HG03103 (cell line): Measurements from ENCODE around the gene GALNT10.
A peak's percentile ranks its signal among the peaks of the same experiment; 100 is the strongest.

ENCODE experiments used
- ATAC-seq: cut with Tn5 transposase; IDR thresholded peaks from one replicate; pipeline ENCODE4 v1.9.1; 2021; ENCODE audit warnings: low read depth; ENCODE audit not compliant: unreplicated experiment

The GALNT10 gene

GRCh38 chr5:154284433-154284832 lies 93.9 kb downstream of the GALNT10 start:
- ATAC-seq = peak; percentile 94

DNA sequence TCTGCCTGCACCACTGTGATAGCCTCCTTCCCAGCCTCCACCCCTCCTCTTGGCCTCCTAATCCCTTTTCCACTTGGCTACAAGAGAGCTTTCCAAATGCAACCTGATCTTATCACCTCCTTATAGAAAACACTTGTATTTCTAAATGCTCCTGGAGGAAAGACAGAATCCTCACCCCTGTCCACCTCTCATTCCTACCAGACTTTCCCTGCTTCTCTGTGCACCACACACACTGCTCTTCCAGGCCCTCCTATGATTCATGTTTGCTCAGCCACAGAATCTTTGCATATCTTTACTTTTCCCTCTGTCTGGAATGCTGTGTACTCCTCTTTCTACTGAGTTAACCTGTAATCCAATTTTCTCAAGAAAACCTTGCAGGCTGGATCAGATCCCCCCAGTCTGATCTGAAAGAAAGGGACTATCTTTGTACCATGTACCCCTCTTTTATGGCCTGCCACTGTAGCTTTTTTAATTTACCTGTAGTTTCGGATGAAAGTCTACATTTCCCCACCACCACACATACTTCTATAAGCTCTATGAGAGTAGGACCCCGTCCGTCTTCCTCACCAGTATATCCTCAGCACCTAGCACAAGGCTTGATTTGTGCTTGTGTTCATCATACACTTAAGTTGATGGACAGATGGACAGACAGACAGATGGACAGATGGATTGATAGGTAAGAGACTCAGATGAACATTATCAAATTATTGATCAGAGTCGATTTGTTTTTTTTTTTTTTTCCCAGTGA lies 95.3 kb downstream of the GALNT10 start:
- no peak for ATAC-seq

GRCh38 chr5:154286557-154286956 lies 96.0 kb downstream of the GALNT10 start:
- no peak for ATAC-seq

GRCh38 chr5:154287136-154287535 lies 96.6 kb downstream of the GALNT10 start:
- no peak for ATAC-seq

DNA sequence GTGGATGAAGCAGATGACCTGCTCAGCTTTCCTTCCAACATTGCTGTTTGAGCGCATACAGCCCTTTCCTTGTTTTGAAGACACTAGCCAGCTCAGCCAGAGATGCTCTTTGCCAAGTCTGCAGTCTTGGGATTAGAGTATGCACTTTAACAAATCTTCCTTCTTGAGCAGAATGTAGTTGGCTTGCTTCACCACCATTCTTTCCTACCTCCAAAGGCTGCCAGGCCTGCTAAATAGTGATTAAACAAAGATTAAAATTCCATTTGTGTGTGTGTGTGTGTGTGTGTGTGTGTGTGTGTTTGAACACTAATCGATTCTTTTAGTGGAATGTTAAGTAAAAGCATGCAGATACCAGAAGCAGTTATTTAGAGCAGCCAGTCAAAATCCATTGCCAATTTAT lies 97.6 kb downstream of the GALNT10 start:
- no peak for ATAC-seq

- no peak for ATAC-seq
Measured at GRCh38 chr5:154291917-154292316, 101.4 kb downstream of the GALNT10 start.

DNA sequence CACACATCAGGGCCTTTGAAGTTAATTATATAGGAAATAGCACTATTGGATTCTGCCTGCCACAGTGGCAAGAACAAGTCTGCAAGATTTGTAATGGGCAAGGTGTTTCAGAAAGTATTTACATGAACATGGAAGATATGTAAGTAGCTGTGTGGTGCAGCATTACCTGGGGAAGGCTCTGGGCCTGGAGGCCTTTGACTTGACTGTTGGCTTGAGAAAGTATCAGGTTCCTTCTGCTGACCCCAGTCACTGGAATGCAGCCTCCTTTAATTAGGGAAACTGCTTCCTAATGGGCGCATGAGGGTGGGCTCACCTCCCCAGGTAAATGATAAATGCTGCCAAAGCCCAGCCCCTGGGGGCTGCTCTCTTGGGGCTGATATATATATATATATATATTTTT lies 102.7 kb downstream of the GALNT10 start:
- ATAC-seq = no peak

GRCh38 chr5:154295551-154295950 lies 105.0 kb downstream of the GALNT10 start:
- ATAC-seq = no peak

DNA sequence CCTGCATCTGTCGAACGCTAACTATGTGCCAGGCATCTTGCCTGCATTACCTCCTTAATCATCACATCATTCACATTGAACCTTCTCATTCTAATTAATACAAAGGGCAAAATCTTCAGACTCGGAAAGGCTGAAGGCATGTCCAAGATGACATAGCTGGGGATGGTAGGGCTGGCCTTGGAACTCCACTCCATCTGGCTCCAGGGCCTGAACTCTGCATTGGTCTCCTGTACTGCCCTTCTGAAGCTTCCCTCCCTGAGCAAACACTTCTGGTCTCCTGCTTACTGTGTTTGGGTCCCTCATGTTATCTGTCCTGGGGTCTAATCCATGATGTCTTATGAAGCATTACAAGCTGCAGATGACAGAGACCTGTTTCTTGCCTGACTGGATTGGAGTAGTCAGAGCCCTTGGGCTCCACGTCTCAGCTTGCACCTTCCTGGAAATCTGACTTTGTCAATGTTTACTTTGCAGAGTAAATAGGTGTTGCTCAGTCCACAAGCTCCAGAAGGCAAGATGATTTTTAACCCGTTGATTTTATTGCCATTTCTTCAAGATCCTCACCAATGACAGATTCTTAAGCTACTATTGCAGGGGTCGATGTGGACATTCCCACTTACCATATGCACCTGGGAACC lies 106.1 kb downstream of the GALNT10 start:
- ATAC-seq = no peak

- no peak for ATAC-seq
Measured at GRCh38 chr5:154298065-154298464, 107.5 kb downstream of the GALNT10 start.

DNA sequence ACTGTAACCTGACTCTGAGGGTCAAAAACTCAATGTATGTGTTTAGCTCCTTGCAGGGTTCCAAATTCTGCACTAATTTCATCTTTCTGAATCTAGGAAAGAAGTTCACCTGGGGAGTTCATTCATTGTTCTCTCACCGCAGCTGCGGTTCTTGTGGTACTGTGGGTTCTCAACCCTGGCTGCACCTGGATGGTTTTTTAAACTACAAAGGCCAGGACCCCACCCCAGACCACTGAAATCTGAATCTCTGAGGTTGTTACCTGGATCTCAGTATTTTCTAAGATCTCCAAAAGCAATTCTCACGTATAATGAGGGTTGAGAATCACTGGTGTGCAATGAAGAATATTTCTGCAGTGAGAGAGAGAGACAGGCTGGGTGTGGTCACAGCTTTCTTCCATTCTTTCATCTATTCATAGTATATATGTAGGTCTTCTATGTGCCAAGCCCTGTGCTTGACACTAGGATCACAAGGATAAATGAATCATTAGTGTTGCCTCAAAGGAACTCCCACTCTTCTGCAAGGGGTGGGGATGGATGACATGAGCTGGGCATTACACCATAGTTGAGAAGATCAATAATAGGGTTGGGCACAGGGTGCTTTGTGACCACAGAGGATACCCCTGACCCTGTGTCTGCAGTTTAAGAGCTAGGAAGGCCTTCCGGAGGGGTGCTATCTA lies 109.8 kb downstream of the GALNT10 start:
- ATAC-seq = no peak

DNA sequence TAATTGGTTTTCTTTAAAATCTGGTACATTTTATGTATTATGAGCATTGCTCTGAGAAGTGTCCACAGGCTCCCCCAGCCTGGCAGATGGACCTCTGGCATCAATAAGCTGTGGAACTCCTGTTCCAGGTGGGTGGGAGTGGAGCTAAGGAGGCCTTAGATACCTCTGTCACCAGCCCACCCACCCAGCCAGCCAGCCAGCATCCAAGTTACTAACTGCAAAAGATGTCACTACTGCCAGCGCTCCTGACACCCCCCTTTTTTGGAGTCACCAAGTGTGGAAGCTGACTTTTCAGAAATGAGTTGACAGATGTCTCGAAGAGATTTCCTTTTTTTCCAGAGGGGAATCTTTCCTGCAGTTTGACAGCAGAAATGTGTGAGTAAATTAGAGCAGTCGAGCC lies 111.2 kb downstream of the GALNT10 start:
- ATAC-seq = no peak

- ATAC-seq = no peak
Measured at GRCh38 chr5:154302161-154302560, 111.6 kb downstream of the GALNT10 start.

DNA sequence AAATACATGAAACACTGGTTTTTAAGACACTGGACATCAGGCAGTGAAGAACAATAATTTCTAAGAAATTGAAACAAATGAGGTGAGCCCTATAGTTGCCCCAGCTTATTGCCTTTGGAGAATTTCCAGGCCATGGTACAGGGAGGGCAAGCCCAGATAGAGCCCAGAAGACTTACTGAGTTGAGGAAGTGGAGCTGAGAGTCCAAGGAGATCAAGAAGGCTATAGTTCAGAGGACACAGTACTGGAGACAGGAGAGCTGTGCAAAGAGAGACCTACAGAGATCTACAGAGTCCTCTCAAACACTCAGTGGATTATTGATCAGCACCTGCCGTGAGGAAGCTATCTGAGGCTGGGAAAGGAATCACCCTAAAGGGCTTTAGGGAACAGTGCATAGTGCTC lies 112.6 kb downstream of the GALNT10 start:
- no peak for ATAC-seq

DNA sequence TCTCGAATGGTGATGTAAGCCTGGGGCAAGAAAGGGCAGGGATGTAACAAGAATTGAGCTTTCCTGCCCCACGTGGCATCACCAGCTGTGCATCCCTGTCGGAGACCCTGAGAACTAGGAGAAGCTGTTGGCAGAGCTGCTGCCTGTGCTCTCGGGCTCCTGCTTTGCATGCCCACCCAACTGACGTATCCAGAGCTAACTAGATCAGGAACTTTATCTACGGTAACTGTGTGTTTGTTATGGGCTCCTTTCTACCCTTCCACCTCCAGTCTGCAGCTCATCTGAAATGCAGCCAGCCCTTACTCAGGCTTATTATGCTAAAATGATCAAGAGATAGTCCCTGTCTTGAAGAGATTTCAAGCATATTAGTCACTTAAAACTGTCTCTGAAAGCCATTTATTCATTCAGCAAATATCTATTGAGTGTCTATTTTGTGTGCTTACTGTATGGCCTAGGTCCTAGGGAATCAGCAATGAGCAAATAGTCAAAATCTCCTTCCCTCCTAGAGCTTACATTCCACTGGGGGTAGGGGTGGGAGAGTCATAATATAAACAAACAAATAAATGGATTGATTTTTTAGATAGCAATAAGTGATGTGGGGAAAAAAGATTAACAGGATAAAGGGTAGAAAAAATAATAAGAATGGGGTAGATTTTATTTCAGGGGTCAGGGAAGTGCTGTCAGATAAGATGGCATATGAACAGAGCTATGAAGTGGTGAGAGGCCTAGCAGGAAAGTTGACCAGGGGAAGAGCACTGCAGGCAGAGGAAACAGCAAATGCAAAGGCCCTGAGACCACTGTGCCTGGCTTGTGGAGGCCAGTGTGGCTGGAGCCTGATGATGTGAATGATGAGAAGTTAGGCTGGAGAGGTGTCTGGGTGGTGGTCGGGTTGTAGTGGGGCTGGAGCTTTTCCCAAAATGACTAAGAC lies 118.2 kb downstream of the GALNT10 start:
- ATAC-seq = no peak

DNA sequence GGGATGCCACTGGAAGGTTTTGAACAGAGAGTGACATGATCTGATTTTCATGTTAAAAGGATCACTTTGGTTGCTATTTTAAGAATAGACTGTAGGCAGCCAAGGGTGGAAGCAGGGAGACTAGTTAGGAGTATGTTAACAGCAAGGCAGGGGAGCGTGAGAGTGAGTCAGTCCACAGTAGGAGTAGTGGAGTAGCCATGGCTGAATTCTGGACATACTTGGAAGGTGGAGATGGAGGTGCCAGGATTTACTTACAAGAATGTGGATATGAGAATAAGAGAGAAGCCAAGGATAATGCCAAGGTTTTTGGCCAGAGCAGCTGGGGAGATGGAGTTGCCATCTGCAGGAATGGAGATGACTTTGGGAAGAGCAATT lies 118.8 kb downstream of the GALNT10 start:
- no peak for ATAC-seq

GRCh38 chr5:154309805-154310204 lies 119.3 kb downstream of the GALNT10 start:
- no peak for ATAC-seq

DNA sequence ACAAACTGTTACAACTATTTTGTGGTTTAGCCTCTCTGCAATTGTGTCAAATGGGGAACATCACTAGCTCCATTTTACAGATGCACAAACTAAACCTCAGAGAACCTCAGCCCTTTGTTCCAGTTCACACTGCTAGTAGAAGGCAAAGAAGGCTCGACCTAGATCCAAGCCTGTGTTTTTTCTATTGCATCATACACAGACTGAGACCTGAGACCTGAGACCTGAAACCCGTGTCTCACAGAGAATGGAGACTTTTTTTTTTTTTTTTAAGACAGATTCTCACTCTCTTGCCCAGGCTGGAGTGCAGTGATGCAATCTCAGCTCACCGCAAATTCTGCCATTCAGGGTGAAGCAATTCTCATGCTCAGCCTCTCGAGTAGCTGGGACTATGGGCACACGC lies 120.8 kb downstream of the GALNT10 start:
- ATAC-seq = no peak

DNA sequence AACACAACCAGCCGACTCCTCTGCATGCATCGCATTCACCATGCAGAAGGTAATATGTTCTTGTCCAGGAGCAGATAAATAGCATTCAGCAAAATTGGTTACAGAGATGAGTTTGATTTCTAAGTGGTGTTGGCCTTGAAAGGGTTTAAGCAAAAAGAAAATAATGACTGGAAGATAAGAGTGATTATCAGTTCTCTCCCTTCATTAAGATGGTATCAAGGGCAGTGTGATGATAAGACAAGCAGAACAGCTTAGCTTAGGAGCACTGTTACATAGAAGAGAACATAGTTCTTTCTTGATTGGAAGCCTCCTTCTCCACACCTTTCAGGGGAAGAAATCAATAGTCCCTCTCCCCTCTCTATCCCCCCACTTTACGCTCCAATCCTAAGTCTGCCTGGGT lies 121.5 kb downstream of the GALNT10 start:
- ATAC-seq = no peak

DNA sequence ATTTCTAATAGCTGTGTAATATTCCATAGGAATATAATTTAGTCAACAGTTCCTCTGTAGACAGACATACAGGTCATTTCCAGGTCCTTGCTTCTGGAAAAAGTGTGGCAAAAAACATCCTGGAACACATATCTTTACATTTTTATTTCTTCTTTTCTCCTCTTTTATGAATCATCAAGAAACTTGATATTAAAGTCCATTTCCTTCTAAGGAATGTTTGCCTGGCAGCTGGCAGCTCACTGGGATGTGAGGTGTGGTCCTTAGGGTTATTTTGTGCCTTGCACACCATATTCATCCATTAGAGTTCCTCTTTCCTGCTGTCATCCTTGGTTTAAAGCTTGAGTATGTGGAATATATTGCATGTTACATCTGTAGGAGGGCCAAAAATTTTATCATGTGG lies 122.0 kb downstream of the GALNT10 start:
- ATAC-seq = no peak
